Cardiac septum (tissue), 1 donor: ENCODE results near the gene HMGXB3. TPM values are rescaled to one million over a fixed set of nuclear protein-coding genes. Genes with fewer than 3 reads are reported as not detected.

Source experiments
- DNase-seq: peaks from one replicate; pipeline ENCODE4 v3.0.0-alpha.2; 2020; ENCODE audit warnings: low spot score
- intact Hi-C: fragments of 100-400 bp; cut with DNase I; formaldehyde crosslinking; loops from one replicate; pipeline ENCODE4 v1.14.0; 2022
- long read RNA-seq: library from polyadenylated mRNA; unstranded; transcript quantifications from one replicate; pipeline ENCODE4 v2.0.0, GENCODE V29; 2021
- total RNA-seq: library from RNA; stranded (reverse); fragmentation: NEBNext Ultra II Directional; extraction: Animal tissue kit (Norgen Biotek cat#: 25700); gene quantifications from one replicate; pipeline ENCODE4 v1.2.1, GENCODE V29; 2021
- donor health status: DM: no; HTN: no; CAD: no.

HMGXB3 gene
- total RNA-seq: 17.6 TPM
- long read RNA-seq, full-length matches to known transcripts: 11 of 27 reads
- long read RNA-seq, partial matches to known transcripts: 10 of 27 reads
- long read RNA-seq, other reads (novel, unspliced or antisense): 6 of 27 reads

DNA sequence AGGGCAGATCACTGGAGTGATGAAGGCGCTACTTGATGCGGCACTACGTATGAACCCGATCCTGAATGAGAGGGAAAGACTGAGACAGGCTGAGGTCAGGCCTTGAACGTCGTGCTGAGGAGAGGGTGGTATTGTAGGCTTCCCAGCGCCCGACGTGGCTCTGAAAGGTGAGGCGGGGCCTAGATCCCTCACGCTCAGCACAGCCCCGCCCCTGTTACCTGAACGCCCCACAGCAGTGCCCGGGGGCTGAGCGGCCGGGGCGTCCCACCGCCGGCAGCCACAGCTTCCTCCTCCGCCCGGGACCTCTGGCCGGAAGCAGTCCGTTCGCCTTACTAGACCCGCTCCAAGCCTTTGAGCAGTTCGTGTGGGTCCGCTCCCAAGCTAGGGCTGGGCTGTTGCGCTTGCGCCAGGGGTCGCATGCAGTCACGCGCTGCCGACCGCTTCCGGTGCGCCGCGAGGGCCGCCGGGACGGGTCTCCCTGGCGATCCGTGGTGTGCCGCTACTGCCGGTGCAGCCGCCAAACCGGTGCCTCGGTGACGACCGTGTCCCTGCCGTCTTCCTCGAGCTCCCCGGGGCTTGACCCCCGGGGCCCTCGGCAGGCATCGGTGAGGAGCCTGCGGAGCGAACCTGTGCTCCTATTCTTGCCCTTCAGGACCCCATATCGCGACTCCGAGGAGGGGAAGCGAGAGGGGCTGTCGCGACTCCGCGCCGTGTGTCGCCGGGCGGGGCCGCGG is at the start of gene HMGXB3, which contains the start of gene TIGD6:
Gene HMGXB3 (plus strand): TSS at position 484 of the 734 bp plus-strand sequence. CDS start 4,114 bp downstream, outside the sequence.
Gene TIGD6 (minus strand): TSS at position 399 of the 734 bp plus-strand sequence. CDS start 4,306 bp downstream, outside the sequence.
- intact Hi-C loops: no loop called here

GRCh38 chr5:149951138-149951749 is 49.3 kb upstream of the HMGXB3 start:
- DNase-seq: no peak
- intact Hi-C loops: no loop called here

More for the DNA sequence above, at the start of gene HMGXB3, which contains the start of gene TIGD6:
- DNase-seq: peak; percentile 95

DNA sequence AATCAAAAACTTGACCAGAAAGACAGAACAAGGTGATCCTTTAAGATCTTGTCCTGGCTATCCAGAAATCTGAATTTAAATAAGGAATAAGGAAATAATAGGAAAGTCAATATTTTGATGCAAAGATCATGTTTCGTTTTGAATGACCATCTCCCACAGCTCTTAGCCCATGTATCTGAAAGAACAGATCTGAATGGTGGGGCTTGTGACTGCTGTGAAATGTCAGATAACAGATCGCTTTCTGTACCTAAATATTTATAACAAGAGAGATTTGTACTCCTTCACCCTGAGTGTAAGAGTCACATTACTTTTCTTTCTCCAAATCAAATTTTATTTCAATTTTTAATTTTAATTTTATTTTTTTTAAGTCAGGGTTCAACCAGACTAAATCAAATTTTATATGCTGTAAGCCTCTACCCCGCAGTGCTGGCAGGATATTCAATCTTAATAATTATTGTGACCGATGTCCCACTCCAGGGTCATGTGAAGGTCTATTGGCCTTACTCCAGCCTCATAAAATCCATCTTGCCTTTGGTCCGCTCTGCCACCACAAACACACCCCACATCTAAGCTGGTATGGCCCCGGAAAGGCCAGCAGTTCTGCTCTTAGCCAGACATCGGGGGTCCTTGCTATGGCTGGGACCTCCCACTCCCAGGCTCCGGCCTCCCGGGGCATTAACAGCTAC is 47.0 kb upstream of the HMGXB3 start:
- DNase-seq: no peak
- intact Hi-C loops: no loop called here

DNA sequence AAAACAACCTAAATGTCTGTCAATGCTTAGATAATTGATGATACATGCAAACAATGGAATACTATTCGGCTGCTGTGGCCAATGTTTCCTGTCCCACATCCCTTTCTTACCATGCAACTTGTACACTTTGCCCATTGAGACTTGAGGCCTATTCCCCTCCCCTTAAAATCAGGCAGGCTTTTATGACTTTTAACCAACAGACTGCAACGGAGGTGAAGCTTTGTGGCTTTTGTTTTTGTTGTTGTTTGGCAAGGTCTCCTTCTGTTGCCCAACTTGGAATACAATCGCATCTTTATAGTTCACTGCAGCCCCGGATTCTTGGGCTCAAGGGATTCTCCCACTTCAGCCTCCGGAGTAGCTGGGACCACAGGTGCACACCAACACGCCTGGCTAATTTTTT is 45.7 kb upstream of the HMGXB3 start:
- no peak for DNase-seq
- intact Hi-C loops: no loop called here

DNA sequence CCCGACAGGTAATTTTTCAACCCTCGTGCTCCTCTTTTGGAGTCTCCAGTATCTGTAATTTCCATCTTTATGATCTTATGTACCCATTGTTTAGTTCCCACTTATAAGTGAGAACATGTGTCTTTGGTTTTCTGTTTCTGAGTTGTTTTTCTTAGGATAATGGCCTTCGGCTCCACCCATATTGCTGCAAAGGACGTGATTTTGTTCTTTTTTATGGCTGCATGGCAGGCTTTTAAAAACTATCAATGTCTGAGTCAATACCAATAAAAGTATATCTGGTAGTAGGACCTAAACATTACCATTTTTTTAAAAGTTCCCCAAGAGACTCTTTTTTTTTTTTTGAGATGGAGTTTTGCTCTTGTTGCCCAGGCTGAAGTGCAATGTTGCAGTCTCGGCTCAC is 43.9 kb upstream of the HMGXB3 start:
- intact Hi-C loops: no loop called here
- no peak for DNase-seq

GRCh38 chr5:149957855-149958254 is 42.7 kb upstream of the HMGXB3 start:
- DNase-seq: no peak
- intact Hi-C loops: no loop called here

DNA sequence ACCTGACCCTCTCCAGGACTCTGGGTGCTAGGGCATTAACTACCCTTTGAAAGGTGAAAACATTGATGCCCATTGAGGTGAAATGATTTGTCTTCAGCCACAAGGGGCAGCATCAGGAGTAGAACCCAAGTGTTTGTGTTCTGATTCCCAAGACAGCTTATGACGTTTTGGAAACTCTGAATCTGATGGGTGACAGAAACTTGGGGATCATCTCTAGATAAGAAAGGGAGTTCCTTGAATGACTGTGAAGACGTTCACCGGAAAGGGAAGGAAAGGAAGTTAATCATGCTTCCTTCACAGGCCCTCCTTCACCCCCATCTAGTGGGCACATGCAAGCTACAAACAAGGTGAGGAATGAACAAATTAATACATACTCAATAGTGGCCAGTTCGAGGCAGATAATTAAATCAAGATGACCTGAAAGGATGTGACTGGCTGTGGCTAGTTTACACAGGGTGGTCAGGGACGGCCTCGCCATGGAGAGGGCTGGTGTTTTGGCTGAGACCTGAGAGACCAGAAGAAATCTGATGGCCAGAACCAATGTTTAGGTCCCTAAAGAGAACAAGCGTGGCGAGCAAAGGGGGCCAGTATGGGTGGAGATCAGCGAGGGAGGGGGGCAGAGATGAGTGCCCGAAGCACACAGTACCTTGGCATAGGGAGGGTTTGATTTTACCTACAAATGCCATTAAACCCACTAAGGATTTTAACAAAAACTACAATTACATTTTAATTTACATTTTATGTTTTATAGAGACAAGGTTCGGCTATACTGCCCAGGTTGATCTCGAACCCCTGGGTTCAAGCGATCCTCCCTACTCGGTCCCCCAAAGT is 40.9 kb upstream of the HMGXB3 start:
- intact Hi-C loops: loop anchor here (5.0 kb wide), 2 partner anchors 122 to 322 kb away; no protein-coding TSS in a partner anchor
- DNase-seq: no peak

DNA sequence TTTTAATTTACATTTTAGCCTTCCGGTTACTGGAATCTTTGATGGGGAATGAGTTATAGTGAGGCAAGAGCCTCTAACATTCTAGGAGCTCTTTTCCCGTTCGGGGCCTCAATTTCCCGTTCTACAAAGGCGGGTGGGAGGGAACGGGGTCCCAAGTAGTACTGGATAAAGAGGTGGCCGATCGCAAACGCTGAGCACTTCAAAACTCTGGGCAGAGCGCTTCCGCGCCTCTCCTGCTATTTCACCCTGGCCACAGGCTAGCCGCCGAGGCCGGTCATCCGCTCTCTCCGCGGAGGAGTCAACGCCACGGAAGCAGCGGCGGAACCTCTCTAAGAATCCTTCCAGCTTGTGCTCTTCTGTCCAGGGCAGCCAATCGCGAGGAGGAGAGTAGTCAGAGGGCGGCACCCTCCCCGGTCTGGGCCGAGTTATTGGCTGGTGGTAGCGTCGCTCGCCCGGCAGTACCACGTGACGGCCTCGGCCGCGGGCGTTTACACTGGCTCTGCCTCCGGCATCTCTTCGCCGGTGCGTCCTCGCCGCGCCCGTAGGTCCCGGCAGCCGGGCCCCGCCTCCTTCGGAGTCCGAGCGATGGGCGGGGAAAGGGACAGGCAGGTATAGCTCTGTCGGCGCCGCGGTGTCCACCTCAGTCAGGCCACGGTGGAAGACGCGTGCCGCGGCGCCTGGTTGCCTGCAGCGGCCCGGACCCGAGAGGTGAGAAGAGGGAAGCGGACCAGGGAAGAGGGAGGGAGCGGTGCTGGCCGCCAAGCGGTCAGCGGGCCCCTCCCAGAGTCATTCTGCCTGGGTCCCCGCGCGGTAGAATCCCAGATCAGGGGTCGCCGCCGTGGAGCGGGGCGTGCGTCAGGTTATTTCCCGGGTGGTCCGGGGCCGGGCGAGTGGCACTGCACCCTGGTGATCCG is 40.0 kb upstream of the HMGXB3 start, which contains the start of gene SLC26A2:
Gene SLC26A2 (plus strand): TSS at position 487 of the 914 bp plus-strand sequence. CDS start 16,895 bp downstream, outside the sequence.
- intact Hi-C loops: loop anchor here (5.0 kb wide), 2 partner anchors 123 to 323 kb away; no protein-coding TSS in a partner anchor

GRCh38 chr5:149961186-149961685 is 39.3 kb upstream of the HMGXB3 start:
- no peak for DNase-seq
- intact Hi-C loops: loop anchor here (5.0 kb wide), 2 partner anchors 124 to 324 kb away; no protein-coding TSS in a partner anchor

More for the DNA sequence above, 40.0 kb upstream of the HMGXB3 start, which contains the start of gene SLC26A2:
- peak; percentile 99 for DNase-seq

DNA sequence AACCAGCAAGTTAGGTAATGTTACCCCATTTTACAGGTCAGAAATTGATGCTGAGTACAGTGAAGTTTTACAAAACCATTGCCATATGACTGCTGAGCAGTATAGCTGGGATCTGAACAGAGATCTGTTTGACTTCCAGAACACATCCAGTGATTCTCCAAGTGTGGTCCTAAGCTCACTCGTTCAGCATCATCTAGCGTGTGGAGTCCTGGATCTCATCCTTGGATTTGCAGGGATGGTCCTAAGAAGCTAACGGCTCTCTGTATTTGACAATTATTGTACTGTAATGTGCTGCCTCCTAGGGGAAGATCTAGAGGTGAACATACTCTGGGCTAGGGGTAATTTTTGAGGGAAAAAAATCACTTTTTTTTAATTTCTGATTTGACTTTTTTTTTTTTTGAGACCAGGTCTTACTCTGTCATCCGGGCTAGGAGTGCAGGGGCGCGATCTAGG is 38.6 kb upstream of the HMGXB3 start:
- intact Hi-C loops: loop anchor here (5.0 kb wide), 2 partner anchors 125 to 325 kb away; no protein-coding TSS in a partner anchor
- DNase-seq: no peak

GRCh38 chr5:149962601-149963300 is 37.8 kb upstream of the HMGXB3 start:
- intact Hi-C loops: loop anchor here (5.0 kb wide), 2 partner anchors 125 to 325 kb away; no protein-coding TSS in a partner anchor
- DNase-seq: no peak

DNA sequence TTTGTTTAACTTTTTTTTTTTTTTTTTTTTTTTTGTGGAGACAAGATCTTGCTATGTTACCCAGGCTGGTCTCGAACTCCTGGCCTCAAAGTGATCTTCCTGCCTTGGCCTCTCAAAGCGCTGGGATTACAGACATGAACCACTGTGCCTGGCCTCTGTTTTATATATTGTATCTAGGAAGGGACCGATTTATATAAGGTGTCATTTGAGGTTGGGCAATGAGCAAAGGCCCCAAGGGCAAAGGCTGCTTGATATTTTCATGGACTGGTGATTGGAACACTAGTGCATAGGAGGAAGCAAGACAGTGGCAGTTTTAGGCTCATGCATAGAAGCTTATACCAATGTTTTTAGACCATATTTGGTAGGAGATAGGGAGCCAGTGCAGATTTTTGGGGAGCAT is 36.8 kb upstream of the HMGXB3 start:
- DNase-seq: no peak
- intact Hi-C loops: loop anchor here (5.0 kb wide), 2 partner anchors 126 to 326 kb away; no protein-coding TSS in a partner anchor

- intact Hi-C loops: no loop called here
These were observed 33.6 kb upstream of the HMGXB3 start for GRCh38 chr5:149966946-149967345.

GRCh38 chr5:149969181-149969930 is 31.2 kb upstream of the HMGXB3 start:
- intact Hi-C loops: no loop called here
- no peak for DNase-seq

More at GRCh38 chr5:149966946-149967345, 33.6 kb upstream of the HMGXB3 start:
- DNase-seq: no peak

DNA sequence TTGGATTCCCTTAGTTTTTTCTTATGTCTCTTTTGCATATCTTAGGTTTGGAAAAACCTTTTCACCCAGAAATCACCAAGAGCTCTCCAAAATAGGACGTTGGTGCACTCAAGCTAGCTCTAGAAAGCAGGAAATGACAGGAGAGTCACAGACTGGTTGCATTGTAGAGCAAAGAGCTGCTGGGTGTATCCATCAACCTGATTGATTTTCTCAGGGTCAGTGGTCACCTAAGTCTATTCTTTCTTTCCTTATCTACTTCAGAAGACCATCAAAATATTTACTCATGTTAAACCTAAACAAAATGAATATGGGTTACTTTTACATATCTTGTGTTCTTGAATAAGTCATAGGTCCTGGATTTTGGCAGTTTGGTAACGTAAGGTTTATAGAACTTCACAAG is 25.1 kb upstream of the HMGXB3 start:
- intact Hi-C loops: no loop called here
- no peak for DNase-seq

DNA sequence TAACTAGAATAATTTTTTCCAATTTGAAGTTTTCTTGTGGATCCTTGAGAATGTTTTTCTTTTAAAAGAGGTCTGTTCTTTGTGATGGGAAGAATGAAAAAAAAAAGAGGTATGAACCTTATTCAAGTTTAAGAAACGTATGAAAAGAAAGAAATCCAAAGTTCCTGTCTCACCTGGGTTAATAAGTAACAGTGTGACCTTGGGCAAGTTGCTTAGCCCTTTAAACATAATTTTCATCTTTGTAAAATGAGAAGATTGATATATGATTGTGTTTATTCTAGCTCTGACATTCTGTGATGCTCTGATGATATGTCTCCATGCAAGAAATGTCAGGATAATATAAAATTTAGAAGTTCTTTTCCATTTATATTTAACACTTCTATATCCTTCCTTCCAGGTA is 20.6 kb upstream of the HMGXB3 start:
- intact Hi-C loops: no loop called here
- no peak for DNase-seq
